Breast epithelium (tissue), 4 donors: Measurements from ENCODE around the gene CES5A. TPM values are rescaled to one million over a fixed set of nuclear protein-coding genes. Genes with fewer than 3 reads are reported as not detected.

Experiments
- DNase-seq, 2 donors: peaks; one replicate each; pipeline ENCODE4 v3.0.0-alpha.2; 2019; ENCODE audit warnings: low spot score in 2 of 2
- H3K27ac ChIP-seq, 2 donors: fragments of 200-600 bp; sonication (generic) in 1 of 2; one replicate each; pipeline ENCODE4 v1.5.1; 2016 to 2019; ENCODE audit warnings: mild to moderate bottlenecking in 1 of 2
- H3K27me3 ChIP-seq, 2 donors: fragments of 200-600 bp; sonication (generic) in 1 of 2; one replicate each; pipeline versions ENCODE4 v1.5.1 to v1.6.0; 2017 to 2019; ENCODE audit warnings: control low read depth in 1 of 2, mild to moderate bottlenecking in 1 of 2
- H3K36me3 ChIP-seq: fragments of 200-600 bp; one replicate; pipeline ENCODE4 v1.5.1; 2019
- H3K4me1 ChIP-seq, 2 donors: fragments of 200-600 bp; sonication (generic); one replicate each; pipeline ENCODE4 v1.5.1; 2016 to 2019; ENCODE audit warnings: control low read depth in 1 of 2
- H3K4me3 ChIP-seq, 3 donors: fragments of 200-600 bp; sonication (generic); 1 replicate in 2 of 3; 2 replicates in 1 of 3; pipeline ENCODE4 v1.5.1; 2016 to 2019; ENCODE audit warnings: mild to moderate bottlenecking in 3 of 3, moderate library complexity in 2 of 3
- H3K9me3 ChIP-seq, 2 donors: fragments of 200-600 bp; sonication (generic) in 1 of 2; one replicate each; pipeline ENCODE4 v1.5.1; 2016 to 2019; ENCODE audit warnings: control low read depth in 1 of 2
- CTCF ChIP-seq, 3 donors: fragments of 450-650 bp; IDR thresholded peaks; one replicate each; pipeline ENCODE4 v1.5.1; 2016 to 2017; ENCODE audit warnings: antibody characterized with exemption in 3 of 3, mild to moderate bottlenecking in 3 of 3, moderate library complexity in 3 of 3
- POLR2A ChIP-seq: fragments of 450-650 bp; IDR thresholded peaks from one replicate; pipeline ENCODE4 v1.6.1; 2016; ENCODE audit warnings: antibody characterized with exemption, mild to moderate bottlenecking, moderate library complexity
- POLR2AphosphoS5 ChIP-seq, 3 donors: sonication (generic); formaldehyde crosslinking; IDR thresholded peaks; one replicate each; pipeline ENCODE4 v1.6.1; 2017; ENCODE audit warnings: antibody characterized with exemption in 3 of 3
- intact Hi-C: fragments of 100-400 bp; cut with DNase I; formaldehyde crosslinking; loops from one replicate; pipeline ENCODE4 v1.15.1; 2023; ENCODE audit warnings: low total_unique reads
- total RNA-seq, 3 donors: library from RNA; depleted of rRNA; stranded (reverse); fragments of >200 nt; gene quantifications; one replicate each; pipeline ENCODE4 v1.1.0, GENCODE V29; 2016

Gene CES5A
- total RNA-seq, 3 donors from 2014 or later = not detected

DNA sequence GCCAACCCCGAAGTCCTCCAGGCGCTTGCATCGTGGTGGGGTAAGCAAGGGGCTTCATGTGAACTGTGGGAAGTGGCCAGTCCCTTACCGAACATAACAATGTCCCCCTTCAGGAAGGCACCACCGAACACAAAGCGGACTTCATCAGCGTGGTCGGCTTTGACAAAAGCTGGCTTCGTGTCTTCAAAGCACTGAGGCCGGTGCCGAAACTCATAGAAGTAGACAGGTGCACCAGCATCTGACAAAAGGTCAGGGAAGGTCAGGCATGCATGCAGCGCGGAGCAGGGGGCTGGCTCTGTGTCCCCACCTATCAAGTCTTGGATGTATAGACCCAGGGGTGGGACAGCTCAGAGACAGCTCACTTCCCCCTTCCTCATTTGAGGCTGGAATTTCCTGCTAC is 25.6 kb downstream of the CES5A start:
- H3K4me3 ChIP-seq = no peak overlapping the region
- H3K36me3 ChIP-seq = no peaks in the 10 kb centered on the region
- TF ChIP-seq POLR2A (no peak), POLR2AphosphoS5 (IDR thresholded peaks at IDR 0.05) (no peak), CTCF (IDR thresholded peaks at IDR 0.05) (no peak)
- peaks cover 0 to 22% of the 10 kb centered on the region in 2 donors for H3K27me3 ChIP-seq
- intact Hi-C loops = loop anchor here (10.0 kb wide), 1 partner anchor 385 kb away; no protein-coding TSS in a partner anchor
- DNase-seq = no peak
- no peak overlapping the region for H3K27ac ChIP-seq
- H3K9me3 ChIP-seq = no peaks in the 10 kb centered on the region
- no peaks in the 10 kb centered on the region for H3K4me1 ChIP-seq

DNA sequence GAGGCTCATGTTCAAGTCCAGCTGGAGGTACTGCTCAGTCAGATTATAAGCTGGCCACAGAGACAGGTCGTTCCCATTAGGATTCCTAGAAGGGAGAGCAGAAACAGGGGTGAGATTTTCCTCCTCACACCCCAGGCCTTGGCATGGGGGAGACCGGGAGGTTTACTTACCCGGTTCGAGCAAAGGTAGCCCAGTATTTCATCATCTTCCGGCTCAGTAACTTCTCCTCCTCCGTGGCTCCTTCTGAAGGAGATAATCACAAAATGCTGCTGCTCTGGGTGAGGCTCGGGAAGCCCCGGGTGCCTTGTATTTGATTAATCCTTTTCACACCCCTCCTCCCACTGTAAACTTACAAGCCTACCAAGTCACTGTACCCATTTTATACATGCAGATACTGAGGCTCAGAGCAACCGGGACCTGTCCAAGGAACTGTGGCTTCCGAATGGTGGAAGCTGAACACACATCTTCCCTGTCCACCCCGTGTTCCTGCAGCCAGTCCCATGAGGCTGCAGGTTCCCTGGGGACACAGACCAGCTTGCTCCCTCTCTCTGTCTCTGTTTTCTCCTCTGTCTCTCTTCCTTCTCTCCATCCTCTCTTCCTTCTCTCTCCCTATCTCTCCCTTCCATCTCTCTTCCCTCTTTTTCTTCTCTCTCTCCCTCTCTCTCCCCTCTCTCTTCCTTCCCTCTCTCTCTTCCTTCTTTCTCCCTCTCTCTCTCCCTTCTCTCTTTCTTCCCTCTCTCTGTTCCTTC is 28.4 kb downstream of the CES5A start:
- no peak for DNase-seq
- no peaks in the 10 kb centered on the region for H3K36me3 ChIP-seq
- no peaks in the 10 kb centered on the region for H3K4me1 ChIP-seq
- H3K27me3 ChIP-seq = peaks cover 0 to 22% of the 10 kb centered on the region in 2 donors
- no peak overlapping the region for H3K27ac ChIP-seq
- no peaks in the 10 kb centered on the region for H3K9me3 ChIP-seq
- intact Hi-C loops = loop anchor here (10.0 kb wide), 1 partner anchor 382 kb away; no protein-coding TSS in a partner anchor
- TF ChIP-seq POLR2AphosphoS5 (IDR thresholded peaks at IDR 0.05) (no peak), POLR2A (no peak), CTCF (IDR thresholded peaks at IDR 0.05) (no peak)
- no peak overlapping the region for H3K4me3 ChIP-seq

DNA sequence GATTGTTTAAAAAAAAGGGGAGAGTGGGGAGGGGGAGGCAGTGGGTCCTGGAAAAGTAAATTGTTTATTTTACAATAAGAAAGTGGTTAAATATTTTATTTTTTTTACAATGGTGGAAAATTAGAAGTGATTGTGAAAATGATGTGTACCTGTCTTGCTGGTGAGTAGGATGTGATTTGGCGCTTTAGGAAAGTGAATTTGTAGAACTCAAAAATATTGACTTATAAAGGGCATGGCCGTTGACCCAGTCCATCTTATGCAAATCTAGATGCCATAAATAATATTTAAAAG is 32.1 kb downstream of the CES5A start:
- TF ChIP-seq CTCF (IDR thresholded peaks at IDR 0.05) (no peak), POLR2A (no peak), POLR2AphosphoS5 (IDR thresholded peaks at IDR 0.05) (no peak)
- Histone ChIP-seq H3K36me3 (no peaks in the 10 kb centered on the region), H3K4me1 (no peaks in the 10 kb centered on the region), H3K9me3 (no peaks in the 10 kb centered on the region), H3K4me3 (no peak overlapping the region), H3K27ac (no peak overlapping the region), H3K27me3 (peaks cover 0 to 10% of the 10 kb centered on the region in 2 donors)
- intact Hi-C loops = loop anchor here (10.0 kb wide), 1 partner anchor 378 kb away; no protein-coding TSS in a partner anchor
- no peak for DNase-seq

GRCh38 chr16:55842369-55843104 is 32.6 kb downstream of the CES5A start:
- no peak overlapping the region for H3K4me3 ChIP-seq
- H3K27me3 ChIP-seq = peaks cover 0 to 10% of the 10 kb centered on the region in 2 donors
- H3K27ac ChIP-seq = no peak overlapping the region
- no peak for DNase-seq
- TF ChIP-seq POLR2A (no peak), CTCF (IDR thresholded peaks at IDR 0.05) (peak; percentile 65 to 76 (median 75))
- no peaks in the 10 kb centered on the region for H3K9me3 ChIP-seq
- intact Hi-C loops = loop anchor here (10.0 kb wide), 1 partner anchor 378 kb away; no protein-coding TSS in a partner anchor
- no peaks in the 10 kb centered on the region for H3K4me1 ChIP-seq
- H3K36me3 ChIP-seq = no peaks in the 10 kb centered on the region

GRCh38 chr16:55839115-55839514 is 36.1 kb downstream of the CES5A start:
- intact Hi-C loops = no loop called here
- H3K27ac ChIP-seq = no peak overlapping the region
- H3K36me3 ChIP-seq = no peaks in the 10 kb centered on the region
- TF ChIP-seq POLR2AphosphoS5 (IDR thresholded peaks at IDR 0.05) = no peak
- TF ChIP-seq POLR2A = no peak
- no peak for TF ChIP-seq CTCF (IDR thresholded peaks at IDR 0.05)
- no peak overlapping the region for H3K4me3 ChIP-seq
- DNase-seq = no peak
- no peaks in the 10 kb centered on the region for H3K27me3 ChIP-seq
- H3K9me3 ChIP-seq = no peaks in the 10 kb centered on the region
- H3K4me1 ChIP-seq = no peaks in the 10 kb centered on the region
